Liver (tissue), 2 donors: ENCODE data around the gene IRF3.

Source experiments
- MAX ChIP-seq: IDR thresholded peaks from 2 replicates; pipeline ENCODE4 v1.6.1; 2016; ENCODE audit warnings: antibody characterized with exemption
- SP1 ChIP-seq: IDR thresholded peaks from 2 replicates; pipeline ENCODE4 v1.6.1; 2018; ENCODE audit warnings: antibody characterized with exemption, mild to moderate bottlenecking
- donor health status: healthy.

GRCh38 chr19:49643466-49643865, 22.2 kb downstream of the IRF3 start:
- TF ChIP-seq SP1 (no peak), MAX (no peak)
